Measurements from ENCODE around the gene ARHGEF10L.
"Not testable (repeated sequence)": the region's sequence is repeated elsewhere in the genome, so short reads cannot be mapped to it uniquely, and the experiment has no call there.

Gene ARHGEF10L

GRCh38 chr1:17744666-17745478, 205.4 kb downstream of the ARHGEF10L start:
- DNase-seq (ENCODE audit: low read depth): no peak

- no peak for DNase-seq (ENCODE audit: low read depth)
Observed at GRCh38 chr1:17745479-17745955, 206.0 kb downstream of the ARHGEF10L start.

GRCh38 chr1:17746281-17746680, 206.8 kb downstream of the ARHGEF10L start:
- DNase-seq (ENCODE audit: low read depth): not testable (repeated sequence)

- no peak for DNase-seq (ENCODE audit: low read depth)
Observed at GRCh38 chr1:17746920-17747319, 207.4 kb downstream of the ARHGEF10L start.
